Activated naive CD8-positive, alpha-beta T cell (primary cell): ENCODE data around the gene TTC14.
A peak's percentile ranks its signal among the peaks of the same experiment; 100 is the strongest.
"Not testable (repeated sequence)": the region's sequence is repeated elsewhere in the genome, so short reads cannot be mapped to it uniquely, and the experiment has no call there.

Experiments used
- H3K27ac Mint-ChIP-seq: one replicate; pipeline ENCODE4 v1.8.0; 2021; ENCODE audit warnings: mixed read lengths
- H3K27me3 Mint-ChIP-seq: one replicate; pipeline ENCODE4 v1.8.0; 2021; ENCODE audit warnings: mixed read lengths
- H3K36me3 Mint-ChIP-seq: one replicate; pipeline ENCODE4 v1.8.0; 2021; ENCODE audit warnings: mixed read lengths
- H3K4me1 Mint-ChIP-seq: one replicate; pipeline ENCODE4 v1.8.0; 2021; ENCODE audit warnings: low read depth, mixed read lengths
- H3K4me3 Mint-ChIP-seq: one replicate; pipeline ENCODE4 v1.8.0; 2021; ENCODE audit warnings: mild to moderate bottlenecking, mixed read lengths
- H3K9me3 Mint-ChIP-seq: one replicate; pipeline ENCODE4 v1.8.0; 2021; ENCODE audit warnings: low read depth, mixed read lengths

The TTC14 gene

DNA sequence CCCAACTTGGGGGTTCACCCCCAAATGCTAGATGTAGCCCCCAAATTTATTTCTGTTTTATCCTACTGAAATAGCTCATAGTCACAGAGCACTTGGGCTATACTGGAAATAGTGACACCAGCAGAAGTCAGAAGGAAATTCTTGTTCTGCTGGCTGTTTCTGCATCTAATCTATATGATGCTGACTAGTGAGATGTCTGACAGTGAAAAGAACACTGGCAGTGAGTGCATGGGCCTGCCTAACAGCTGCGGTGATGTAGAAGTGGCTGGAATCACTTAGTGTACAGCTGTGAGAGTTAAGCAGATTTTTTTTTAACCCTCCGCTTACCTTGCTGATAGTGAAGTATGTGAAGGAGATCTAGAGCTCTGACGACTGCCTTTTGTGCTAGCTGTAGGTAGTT, 14.0 kb downstream of the TTC14 start:
- Mint-ChIP-seq H3K4me3 (no peak overlapping the region), H3K36me3 (peaks cover 11% of the 10 kb centered on the region), H3K27ac (peak overlapping the region; percentile 35), H3K9me3 (no peaks in the 10 kb centered on the region), H3K27me3 (no peaks in the 10 kb centered on the region), H3K4me1 (peaks cover 2% of the 10 kb centered on the region)

DNA sequence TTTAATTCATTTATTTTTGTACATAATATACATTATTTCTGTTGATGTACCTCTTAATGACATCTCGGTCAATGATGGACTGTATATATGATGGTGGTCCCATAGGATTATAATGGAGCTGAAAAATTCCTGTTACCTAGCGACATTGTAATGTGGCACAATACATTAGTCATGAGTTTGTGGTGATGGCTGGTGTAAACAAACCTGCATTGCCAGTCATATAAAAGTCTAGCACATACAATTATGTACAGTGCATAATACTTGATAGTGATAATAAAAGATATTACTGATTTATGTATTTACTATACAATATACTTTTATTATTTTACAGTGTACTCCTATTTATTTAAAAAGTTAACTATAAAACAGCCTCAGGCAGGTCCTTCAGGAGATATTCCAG, 15.1 kb downstream of the TTC14 start:
- Mint-ChIP-seq H3K27me3 (no peaks in the 10 kb centered on the region), H3K9me3 (no peaks in the 10 kb centered on the region), H3K4me3 (no peak overlapping the region), H3K4me1 (peaks cover 2% of the 10 kb centered on the region), H3K36me3 (peaks cover 8% of the 10 kb centered on the region), H3K27ac (no peak overlapping the region)

DNA sequence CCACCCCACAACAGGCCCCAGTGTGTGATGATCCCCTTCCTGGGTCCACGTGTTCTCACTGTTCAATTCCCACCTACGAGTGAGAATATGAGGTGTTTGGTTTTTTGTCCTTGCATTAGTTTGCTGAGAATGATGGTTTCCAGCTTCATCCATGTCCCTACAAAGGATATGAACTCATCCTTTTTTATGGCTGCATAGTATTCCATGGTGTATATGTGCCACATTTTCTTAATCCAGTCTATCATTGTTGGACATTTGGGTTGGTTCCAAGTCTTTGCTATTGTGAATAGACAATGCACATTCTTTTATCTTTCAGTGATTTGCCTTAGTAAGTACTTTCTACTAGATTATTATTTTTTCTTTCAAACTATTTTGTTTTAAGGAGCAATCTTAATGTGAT, 16.6 kb downstream of the TTC14 start:
- H3K36me3 Mint-ChIP-seq, H3K4me1 Mint-ChIP-seq, H3K27me3 Mint-ChIP-seq, H3K4me3 Mint-ChIP-seq, H3K27ac Mint-ChIP-seq, H3K9me3 Mint-ChIP-seq: not testable (repeated sequence)

DNA sequence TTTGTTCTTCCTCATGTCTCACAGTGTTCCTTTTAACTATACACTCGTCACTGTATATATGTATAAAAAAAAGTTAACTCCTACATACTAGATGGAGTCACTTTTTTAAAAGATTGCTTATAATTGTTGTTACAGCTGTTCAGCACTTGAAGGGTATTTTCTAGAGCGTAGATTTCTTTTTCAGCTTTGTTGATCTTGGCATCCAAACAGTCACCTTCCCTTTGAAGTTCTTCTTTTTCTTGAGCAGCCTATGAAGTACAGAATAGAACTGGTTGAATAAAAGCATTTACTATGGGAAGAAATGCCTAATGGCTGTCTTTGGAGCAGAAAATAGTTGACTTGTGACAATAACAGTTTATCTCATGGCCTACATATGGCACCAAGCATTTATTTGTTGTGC, 17.8 kb downstream of the TTC14 start:
- Mint-ChIP-seq H3K27me3 (no peaks in the 10 kb centered on the region), H3K9me3 (peaks cover 4% of the 10 kb centered on the region), H3K4me3 (no peak overlapping the region), H3K4me1 (peaks cover 7% of the 10 kb centered on the region), H3K27ac (no peak overlapping the region), H3K36me3 (peaks cover 11% of the 10 kb centered on the region)

DNA sequence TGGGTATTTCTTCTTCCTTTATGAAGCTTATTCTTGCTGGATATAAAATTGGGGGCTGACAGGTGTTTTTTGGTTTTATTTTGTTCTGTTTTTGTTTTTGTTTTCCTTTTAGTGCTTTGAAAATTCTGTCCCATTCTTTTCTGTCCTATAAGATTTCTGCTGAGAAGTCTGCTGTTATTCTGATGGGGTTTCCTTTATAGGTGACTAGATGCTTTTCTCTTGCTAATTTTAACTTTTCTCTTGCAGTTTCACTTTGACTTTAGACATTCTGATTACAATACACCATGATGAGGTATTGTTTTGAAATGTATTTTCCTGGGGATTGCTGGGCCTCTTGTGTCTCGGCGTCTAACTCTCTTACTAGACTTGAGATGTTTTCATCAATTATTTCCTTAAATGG, 22.8 kb downstream of the TTC14 start:
- Mint-ChIP-seq H3K27ac (peak overlapping the region; percentile 35), H3K36me3 (peaks cover 12% of the 10 kb centered on the region), H3K4me1 (peaks cover 12% of the 10 kb centered on the region), H3K27me3 (no peaks in the 10 kb centered on the region), H3K4me3 (no peak overlapping the region), H3K9me3 (peaks cover 7% of the 10 kb centered on the region)

DNA sequence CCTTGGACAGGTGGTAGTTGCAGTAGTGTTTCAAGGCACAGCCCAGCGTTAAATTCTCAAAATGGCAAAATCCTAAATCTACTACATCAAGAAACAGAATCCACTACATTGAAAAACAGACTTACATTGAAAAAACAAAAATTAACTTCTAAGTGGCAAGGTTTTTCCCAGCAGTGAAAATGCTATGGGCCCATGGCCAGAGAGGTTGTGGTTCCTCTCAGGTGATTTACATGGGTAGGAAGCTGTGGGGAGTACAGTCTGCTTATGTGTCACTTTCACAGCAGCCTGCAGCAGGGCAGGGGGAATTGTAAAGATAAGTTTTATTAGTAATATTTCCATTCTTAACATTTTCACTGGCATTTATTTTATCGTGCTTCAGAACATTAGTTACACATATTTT, 24.9 kb downstream of the TTC14 start:
- Mint-ChIP-seq H3K27ac (no peak overlapping the region), H3K36me3 (peaks cover 12% of the 10 kb centered on the region)

DNA sequence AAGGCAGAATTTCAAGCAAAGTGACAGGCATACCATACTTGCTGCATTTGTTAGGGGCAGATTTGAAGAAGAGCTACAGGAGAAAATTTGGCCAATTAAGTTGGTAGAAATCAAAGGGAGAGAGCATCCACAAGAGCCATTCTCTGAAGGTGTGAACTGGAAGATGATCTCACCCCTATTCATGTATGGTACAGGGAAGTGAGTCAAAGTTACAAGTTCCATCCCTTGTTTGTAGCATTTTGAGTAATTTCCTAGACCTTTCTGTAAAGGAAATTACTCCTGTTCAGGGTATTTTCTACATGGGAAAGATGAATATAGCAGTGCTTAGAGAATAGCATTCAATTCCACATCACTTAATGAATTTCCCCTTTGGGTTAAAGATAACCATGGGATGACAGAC, 28.4 kb downstream of the TTC14 start:
- peaks cover 15% of the 10 kb centered on the region for H3K27me3 Mint-ChIP-seq
- H3K27ac Mint-ChIP-seq, result no peak overlapping the region
- H3K36me3 Mint-ChIP-seq, result peaks cover under 1% of the 10 kb centered on the region
- H3K9me3 Mint-ChIP-seq, result no peaks in the 10 kb centered on the region
- no peak overlapping the region for H3K4me3 Mint-ChIP-seq
- peaks cover 4% of the 10 kb centered on the region for H3K4me1 Mint-ChIP-seq

More for the DNA sequence above, 24.9 kb downstream of the TTC14 start:
- H3K4me3 Mint-ChIP-seq, result no peak overlapping the region
- H3K4me1 Mint-ChIP-seq, result peaks cover 14% of the 10 kb centered on the region
- H3K9me3 Mint-ChIP-seq, result peaks cover 7% of the 10 kb centered on the region
- H3K27me3 Mint-ChIP-seq, result no peaks in the 10 kb centered on the region

DNA sequence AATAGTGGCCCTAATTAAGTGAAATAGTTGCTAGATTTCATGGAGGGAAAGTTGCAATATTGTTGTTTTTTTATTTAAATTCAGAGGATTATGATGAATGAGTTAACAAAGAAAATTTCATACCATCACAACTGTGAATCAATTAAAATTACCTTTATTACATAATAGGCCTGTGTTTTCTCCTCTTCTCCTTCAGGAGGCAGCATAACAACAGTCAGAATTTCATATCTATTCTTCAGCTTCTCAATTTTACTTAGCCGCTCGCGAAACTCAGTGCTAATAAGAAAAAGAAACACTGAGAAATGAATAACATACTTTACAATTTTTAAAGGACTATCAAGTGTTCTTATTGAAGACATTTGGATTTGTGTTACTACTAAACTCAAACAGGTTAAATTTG, 29.4 kb downstream of the TTC14 start:
- Mint-ChIP-seq H3K4me1 (peaks cover 2% of the 10 kb centered on the region), H3K27ac (no peak overlapping the region), H3K27me3 (peaks cover 22% of the 10 kb centered on the region), H3K9me3 (no peaks in the 10 kb centered on the region), H3K36me3 (no peaks in the 10 kb centered on the region), H3K4me3 (no peak overlapping the region)

DNA sequence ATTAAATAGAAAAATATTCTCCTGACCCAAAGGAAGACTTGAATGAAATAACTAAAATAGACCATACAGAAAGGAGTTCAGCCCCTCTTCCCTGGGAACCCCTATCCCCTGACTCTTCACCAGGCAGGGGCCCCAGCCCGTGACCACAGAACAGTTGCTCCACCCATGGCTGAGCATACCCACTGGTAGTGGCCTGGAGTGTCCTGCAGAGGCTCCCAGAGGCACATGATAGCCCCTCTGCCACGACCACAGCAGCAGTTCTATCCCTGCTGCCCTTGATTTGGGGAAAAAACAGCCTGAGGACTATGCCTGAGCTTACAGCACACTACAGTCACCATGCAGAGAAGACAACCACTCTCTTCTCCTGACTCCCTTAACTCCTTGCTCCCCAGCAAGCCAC, 31.8 kb downstream of the TTC14 start:
- Mint-ChIP-seq H3K36me3 (no peaks in the 10 kb centered on the region), H3K4me3 (no peak overlapping the region), H3K27ac (no peak overlapping the region), H3K9me3 (no peaks in the 10 kb centered on the region), H3K27me3 (peaks cover 28% of the 10 kb centered on the region), H3K4me1 (peaks cover 2% of the 10 kb centered on the region)

DNA sequence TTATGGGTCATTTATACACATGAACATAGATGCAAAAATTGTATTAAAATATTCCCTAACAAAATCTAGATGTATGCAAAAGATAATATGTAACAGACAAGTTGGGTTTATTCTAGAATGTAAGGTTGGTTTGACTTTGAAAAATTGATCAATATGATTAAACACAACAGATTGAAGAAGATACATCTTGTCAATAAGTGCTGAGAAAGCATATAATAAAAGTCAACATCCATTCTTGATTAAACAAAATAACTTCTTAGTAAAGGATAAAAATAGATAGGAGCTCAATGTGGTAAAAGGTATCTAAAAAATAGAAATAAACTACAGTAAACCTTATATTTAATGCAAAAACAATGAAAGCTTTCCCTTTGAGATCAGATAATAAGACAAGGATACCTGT, 39.0 kb downstream of the TTC14 start:
- Mint-ChIP-seq H3K4me3 (no peak overlapping the region), H3K9me3 (no peaks in the 10 kb centered on the region), H3K4me1 (no peaks in the 10 kb centered on the region), H3K27ac (no peak overlapping the region), H3K36me3 (no peaks in the 10 kb centered on the region), H3K27me3 (peaks cover 20% of the 10 kb centered on the region)

DNA sequence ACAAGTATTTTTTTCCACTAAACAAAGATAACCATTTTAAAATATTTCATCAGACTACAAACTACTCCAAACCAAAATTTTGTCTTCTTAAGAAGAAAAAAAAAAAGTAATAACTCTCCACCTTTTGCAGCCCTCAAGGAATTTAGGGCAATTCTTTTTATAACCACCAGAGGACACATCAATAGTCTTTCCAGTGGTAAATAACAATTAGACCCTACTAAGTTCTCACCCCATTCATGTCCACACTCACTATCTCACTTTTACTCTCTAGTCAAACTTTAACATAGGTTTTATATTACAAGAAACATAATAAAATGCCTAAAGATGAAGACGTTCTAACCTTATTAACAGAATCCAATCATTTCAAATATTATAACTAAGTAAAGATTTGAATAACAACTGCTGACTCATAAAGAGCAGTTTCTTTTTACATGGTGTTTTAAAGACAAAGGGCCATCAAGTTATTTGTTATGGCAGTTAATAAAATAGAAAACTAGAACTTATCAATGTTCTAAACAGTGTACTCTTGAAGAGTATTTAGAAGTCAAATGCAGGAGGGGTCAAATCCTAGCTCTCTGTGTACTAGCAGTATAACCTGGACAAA, 44.3 kb downstream of the TTC14 start:
- H3K27me3 Mint-ChIP-seq, result peaks cover 27% of the 10 kb centered on the region
- no peak overlapping the region for H3K27ac Mint-ChIP-seq
- no peak overlapping the region for H3K4me3 Mint-ChIP-seq
- no peaks in the 10 kb centered on the region for H3K36me3 Mint-ChIP-seq
- no peaks in the 10 kb centered on the region for H3K4me1 Mint-ChIP-seq
- H3K9me3 Mint-ChIP-seq, result no peaks in the 10 kb centered on the region

DNA sequence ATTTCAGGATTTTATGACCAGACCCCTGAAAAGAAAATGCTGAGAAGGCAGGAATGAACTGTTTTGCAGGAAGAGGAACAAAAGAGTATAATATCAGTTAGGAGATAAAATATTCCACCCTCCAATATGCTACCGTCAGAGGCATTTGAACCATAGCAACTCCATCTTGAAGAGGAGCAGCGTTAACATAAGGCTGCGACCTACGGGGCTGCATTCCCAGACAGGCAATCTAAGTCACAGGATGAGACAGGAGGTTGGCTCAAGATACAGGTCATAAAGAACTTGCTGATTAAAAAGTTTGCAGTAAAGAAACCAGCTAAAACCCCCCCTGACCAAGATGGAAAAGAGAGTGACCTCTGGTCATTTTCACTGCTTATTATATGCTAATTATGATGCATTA, 54.4 kb downstream of the TTC14 start:
- no peak overlapping the region for H3K27ac Mint-ChIP-seq
- H3K4me3 Mint-ChIP-seq, result no peak overlapping the region
- no peaks in the 10 kb centered on the region for H3K36me3 Mint-ChIP-seq
- H3K4me1 Mint-ChIP-seq, result no peaks in the 10 kb centered on the region
- H3K27me3 Mint-ChIP-seq, result peaks cover 23% of the 10 kb centered on the region
- no peaks in the 10 kb centered on the region for H3K9me3 Mint-ChIP-seq

DNA sequence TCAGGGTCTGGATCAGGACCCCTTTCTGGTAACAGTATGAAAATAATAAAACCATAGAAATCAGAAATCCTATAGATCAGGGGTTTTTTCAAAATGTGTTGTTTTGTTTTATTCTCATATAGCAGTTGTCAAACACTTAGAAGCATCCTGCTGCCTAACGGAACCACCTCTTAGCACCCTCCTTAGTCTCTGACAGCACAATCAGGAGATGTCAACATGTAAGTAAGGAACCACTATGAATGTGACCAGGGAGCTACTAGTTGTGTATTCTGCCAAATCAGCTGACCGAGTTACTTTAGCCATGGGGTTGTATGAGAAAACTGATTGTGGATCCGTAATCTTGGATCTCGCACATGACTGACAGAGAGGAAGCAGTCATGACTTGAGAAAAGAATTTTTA, 55.1 kb downstream of the TTC14 start:
- H3K9me3 Mint-ChIP-seq, result no peaks in the 10 kb centered on the region
- H3K4me3 Mint-ChIP-seq, result no peak overlapping the region
- no peaks in the 10 kb centered on the region for H3K36me3 Mint-ChIP-seq
- H3K27ac Mint-ChIP-seq, result no peak overlapping the region
- no peaks in the 10 kb centered on the region for H3K4me1 Mint-ChIP-seq
- peaks cover 23% of the 10 kb centered on the region for H3K27me3 Mint-ChIP-seq
